Measurements from ENCODE around the gene TBC1D2.
"Not testable (repeated sequence)": the region's sequence is repeated elsewhere in the genome, so short reads cannot be mapped to it uniquely, and the experiment has no call there.

TBC1D2 gene

DNA sequence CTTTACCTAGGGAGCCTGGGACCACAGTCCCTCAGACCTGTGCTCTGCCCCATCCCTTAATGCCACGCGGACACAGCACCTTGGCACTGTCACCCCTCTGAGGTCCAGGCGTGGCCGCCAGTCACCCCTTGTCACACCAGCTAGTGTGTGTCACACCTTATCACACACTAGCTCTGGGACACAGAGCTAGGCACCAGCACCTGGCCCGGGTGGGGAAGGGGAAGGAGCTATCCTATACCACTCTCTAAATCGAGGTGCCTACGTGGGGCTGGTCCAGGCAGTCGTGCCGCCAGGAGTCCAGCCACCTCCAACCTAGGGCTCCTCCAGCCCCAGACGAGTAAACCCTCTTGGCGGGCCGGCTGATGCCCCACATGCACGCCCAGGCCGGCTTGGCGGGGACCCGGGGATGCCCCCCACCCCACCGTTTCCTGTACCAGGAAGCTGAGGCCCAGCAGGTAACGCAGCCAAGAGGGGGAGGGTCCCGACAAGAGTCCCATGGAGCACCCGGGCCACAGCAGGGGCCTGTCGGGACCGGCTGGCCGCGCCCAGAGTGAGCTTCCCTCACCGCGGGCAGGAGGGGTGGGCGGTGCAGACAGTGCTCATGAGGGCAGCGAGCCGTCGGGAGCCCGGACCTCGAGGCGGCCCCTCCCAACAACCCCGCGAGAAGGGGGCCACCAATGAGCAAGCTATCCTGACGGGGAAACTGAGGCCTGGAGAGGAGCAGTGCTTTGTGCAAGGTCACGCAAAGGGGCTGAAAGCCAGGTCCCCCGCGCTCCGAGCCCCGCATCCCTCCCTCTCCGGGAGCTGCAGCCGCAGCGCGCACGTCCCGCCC lies 63.6 kb downstream of the TBC1D2 start:
- in situ Hi-C loops (cut with MboI; ENCODE audit: low sequenced_read_pairs): no loop called here

DNA sequence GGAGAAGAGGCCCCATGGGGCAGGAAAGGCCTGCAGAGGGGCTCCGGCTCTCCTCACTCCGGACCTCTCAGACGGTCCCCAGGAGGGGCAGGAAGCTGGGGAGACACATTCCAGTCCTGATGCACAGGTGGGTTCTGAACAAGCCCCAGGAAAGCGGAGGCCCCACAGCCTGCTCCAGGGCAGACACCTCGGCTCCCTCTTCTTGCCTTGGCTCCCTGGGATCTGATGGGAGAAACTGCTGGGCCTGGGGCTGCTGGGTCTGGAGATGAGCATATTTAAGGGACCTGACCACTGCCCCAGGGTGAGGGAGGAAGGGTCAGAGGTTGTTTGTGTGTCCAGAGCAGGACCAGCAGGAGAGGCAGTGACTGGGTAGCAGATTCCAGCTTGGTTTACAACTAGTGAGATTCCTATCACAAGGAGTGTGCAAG lies 64.3 kb downstream of the TBC1D2 start:
- in situ Hi-C loops (cut with MboI; ENCODE audit: low sequenced_read_pairs): no loop called here

DNA sequence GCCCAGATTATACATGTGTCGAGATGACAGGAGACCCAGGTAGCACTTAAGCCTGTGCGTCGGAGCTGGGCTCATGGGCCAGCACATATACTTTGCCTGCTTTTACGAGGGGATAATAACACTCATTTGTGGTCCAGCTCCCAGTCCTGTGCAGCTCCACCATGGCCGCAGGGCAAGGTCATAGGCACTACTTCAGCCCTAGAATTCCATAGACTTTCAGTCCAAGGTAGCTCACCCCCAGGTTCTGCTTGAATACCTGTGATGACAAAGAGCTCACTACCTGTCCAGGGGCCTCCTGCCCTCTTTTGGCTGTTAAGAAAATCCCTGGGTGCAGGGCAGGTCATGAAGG lies 64.7 kb downstream of the TBC1D2 start:
- in situ Hi-C loops (cut with MboI; ENCODE audit: low sequenced_read_pairs): no loop called here

DNA sequence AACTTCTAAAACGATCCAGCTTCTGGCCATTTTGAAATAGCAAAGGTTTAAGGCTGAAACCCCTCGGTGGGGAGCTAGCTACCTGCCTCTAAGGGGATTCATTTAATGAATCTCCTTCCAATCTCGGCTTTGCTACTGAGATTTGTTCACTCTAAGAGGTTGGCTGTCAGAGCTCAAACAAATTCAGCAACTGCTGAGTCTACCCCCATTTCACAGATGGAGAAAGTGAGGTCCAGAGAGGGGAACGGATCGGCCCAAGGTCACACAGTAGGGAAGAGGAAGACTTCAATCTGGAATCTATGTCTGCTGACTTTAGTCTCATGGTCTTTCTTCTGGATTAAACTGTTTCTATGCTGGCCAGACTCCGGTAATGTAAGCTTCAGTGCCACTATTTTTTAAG lies 66.0 kb downstream of the TBC1D2 start:
- in situ Hi-C loops (cut with MboI; ENCODE audit: low sequenced_read_pairs): no loop called here

DNA sequence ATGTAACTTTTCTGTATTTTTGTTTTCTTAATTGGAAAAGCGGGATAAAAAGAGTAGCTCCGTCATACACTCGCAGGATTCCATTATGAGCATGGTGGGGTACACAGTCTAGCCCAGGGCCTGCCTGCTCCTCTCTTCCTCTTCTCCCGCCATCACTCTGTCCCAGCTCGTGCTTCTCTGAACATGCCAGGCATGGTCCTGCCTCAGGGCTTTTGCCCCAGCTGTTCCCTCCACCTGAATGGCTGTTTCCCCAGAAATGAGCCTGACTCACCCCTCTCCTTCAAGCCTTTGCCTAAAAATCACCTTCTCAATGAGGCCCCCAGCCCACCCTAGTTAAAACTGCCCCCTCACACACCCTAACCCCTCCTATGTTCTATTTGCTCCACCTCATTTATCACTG lies 67.5 kb downstream of the TBC1D2 start:
- in situ Hi-C loops (cut with MboI; ENCODE audit: low sequenced_read_pairs): no loop called here

DNA sequence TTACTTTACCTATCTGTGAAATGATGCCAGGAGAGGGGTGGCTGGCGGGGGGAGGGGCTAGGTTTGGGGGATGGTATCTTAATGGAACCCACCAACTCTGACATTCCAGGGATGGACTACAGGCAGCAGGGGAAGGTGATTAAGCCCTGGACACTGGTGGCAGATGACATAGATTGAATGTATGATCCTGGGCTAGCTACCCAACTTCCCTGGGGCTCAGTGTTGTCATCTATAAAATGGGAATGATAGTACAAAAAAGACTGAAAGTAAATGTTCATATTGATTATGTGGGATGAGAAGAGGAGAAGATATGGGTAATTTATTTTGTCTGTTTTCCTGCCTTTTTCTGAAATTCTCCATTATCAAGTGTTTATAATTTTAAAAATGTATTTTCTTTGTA lies 69.2 kb downstream of the TBC1D2 start:
- in situ Hi-C loops (cut with MboI; ENCODE audit: low sequenced_read_pairs): no loop called here

DNA sequence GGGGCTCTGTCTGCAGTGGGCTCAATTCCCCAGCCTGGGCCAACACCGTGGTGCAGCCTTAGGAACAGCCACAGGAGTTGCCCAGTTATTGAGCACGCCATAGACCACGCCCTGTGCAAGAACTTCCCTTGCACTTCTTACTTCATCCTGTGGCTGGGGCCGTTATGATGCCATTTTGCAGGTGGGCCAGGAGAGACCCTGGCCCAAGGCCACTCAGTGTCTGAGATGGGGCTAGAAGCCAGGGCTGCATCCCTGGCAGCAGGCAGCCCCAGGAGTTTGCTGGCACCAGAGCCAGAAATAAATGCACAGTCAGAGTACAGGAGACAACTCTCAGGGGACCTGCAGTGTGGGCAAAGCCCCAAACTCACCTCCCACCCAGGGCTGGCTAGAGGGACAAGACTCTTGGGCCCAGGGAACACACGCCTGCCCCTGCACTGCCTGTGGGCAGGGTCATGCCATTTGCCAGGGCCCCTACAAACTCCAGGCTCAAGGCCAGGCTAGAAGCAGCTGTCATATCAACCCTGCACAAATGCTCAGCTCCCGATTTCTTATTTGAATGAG lies 69.8 kb downstream of the TBC1D2 start:
- in situ Hi-C loops (cut with MboI; ENCODE audit: low sequenced_read_pairs): no loop called here

DNA sequence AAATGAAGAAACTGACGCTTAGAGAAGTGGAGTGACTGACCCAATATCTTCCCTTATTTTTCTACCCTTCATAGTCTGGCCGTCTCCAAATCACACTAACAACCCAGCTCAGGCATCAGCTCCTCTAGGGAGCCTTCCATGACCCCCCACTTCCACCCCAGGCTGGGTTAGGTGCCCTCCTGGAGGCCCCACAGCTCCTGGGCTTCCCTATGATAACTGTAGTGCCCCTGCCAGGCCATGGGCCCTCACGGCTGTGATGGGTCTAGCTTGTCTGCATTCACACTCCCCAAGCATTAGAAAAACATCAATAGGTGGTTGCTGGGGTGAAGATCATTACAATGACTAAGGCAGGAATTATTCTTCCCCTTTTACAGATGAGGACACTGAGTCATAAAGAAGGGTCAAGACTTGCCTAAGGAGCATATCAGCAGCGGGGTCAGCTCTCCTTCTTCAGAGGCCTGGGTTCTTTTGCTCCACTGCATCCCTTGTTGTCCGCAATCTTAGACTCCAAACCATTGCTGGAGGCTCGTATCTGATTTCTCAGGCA lies 70.4 kb downstream of the TBC1D2 start:
- in situ Hi-C loops (cut with MboI; ENCODE audit: low sequenced_read_pairs): no loop called here

DNA sequence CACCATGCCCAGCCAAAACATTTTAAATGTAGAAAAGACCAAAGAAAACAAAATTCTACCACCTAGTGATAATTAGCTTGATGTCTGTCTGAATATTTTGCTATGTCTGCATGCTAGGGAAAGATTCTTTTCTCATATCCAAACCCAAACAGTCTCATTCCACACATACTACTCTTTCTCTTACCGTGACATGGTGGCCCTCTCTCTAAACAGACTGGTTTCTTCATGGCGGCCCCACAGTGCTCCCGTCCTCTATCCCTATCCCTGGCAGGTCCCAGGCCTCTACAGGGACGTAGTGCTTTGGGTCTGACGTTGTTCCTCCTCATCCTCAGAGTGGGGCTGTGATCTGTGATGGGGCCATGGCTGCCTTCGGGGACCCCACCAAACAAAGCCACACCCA lies 71.1 kb downstream of the TBC1D2 start:
- in situ Hi-C loops (cut with MboI; ENCODE audit: low sequenced_read_pairs): no loop called here

DNA sequence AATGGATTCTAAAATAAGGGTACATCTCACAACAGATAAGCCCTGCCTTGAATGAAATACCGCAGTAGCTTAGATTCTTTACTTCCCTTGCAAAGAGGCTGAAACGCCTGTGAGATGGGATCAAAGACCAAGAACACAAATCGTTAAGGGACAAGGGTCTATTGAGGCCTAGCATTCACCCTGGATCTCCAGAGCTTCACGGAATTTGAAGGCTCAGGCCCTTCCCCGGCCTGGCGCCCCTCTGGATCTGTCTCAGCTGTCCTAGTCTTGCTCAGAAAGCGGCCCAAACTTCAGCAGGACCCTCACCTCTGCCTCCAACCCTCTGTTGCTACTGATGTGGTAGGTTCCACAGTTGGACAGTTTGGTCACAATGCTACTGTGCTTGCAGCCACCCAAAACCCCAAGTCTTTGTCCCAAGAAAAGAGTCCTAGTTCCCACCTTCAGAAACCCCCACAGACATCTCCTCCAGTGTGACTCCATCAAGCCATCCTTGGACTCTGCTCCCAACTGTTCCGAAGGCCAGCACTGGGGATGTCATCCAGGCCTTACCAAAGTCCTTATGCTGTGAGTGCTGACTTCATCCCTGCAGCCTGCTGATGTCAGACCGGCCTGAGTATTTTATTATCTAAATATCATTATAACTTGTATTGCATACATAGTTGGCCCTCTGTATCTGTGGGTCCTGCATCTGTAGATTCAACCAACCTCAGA lies 72.4 kb downstream of the TBC1D2 start:
- in situ Hi-C loops (cut with MboI; ENCODE audit: low sequenced_read_pairs): no loop called here

DNA sequence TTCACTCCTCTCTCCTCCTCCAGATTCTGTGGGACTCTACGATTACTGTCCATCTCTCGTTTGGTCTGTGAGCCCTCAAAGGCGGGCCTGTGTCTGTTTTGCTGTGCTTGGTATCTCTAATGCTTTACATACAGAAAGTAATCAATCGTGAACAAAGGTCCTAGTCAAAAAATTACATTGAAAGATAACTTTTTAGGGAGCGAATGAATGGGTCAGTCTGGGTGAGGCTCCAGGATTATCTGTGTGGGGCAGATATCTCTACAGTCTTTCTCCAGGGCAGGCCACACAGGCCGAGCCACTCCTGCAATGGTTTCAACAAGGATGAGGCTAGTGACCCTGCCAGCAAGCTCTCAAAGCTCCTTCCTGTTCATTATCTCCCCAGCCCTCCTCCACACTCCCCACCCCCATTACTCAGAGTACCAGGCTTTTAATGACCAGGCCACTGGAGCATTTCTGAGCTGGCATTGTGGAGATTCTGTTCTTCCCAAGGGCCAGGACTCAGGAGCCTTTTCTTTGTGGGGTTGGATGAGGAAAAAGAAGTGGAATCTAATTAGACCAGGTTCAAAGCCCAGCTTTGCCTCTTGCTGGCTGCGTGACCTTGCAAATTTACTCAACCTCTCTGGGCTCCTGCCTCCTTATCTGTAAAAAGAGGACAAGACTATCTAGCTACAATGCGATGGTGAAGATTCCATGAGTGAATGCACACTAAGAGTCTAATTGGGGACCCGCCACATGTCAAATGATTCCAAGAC lies 73.2 kb downstream of the TBC1D2 start:
- in situ Hi-C loops (cut with MboI; ENCODE audit: low sequenced_read_pairs): no loop called here

DNA sequence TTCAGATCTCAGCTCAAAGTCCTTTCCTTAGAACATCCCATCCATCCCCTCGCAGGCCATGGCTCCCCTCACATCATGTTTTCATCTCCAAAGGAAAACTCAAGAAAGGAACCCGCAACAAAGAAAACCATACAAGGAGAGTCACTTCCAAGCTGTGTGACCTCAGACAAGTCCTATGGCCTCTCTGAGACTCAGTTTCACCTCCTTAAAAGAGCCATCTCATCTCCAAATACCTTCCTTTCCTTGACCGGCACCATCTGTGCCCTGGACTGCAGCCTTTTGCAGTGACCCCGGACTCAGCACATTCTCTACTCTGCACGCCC lies 73.7 kb downstream of the TBC1D2 start:
- in situ Hi-C loops (cut with MboI; ENCODE audit: low sequenced_read_pairs): no loop called here

DNA sequence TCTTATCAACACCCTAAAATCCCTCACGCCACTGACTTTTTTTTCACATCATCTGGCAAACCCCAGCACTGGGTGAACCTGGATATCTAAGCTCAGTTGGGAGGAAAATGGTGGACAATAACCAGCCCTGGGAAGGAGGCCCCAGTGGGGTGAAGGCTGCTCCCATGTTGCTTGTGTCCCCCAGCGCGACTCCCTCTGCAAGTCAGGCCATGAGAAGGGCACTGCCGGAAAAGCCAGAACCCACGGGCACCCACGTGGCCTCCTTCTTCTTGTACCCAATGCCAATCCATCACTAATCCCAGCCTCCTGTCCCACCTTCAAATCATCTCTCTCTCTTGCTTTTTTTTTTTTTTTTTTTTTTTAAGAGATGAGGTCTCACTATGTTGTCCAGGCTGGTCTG lies 74.5 kb downstream of the TBC1D2 start:
- in situ Hi-C loops (cut with MboI; ENCODE audit: low sequenced_read_pairs): no loop called here

DNA sequence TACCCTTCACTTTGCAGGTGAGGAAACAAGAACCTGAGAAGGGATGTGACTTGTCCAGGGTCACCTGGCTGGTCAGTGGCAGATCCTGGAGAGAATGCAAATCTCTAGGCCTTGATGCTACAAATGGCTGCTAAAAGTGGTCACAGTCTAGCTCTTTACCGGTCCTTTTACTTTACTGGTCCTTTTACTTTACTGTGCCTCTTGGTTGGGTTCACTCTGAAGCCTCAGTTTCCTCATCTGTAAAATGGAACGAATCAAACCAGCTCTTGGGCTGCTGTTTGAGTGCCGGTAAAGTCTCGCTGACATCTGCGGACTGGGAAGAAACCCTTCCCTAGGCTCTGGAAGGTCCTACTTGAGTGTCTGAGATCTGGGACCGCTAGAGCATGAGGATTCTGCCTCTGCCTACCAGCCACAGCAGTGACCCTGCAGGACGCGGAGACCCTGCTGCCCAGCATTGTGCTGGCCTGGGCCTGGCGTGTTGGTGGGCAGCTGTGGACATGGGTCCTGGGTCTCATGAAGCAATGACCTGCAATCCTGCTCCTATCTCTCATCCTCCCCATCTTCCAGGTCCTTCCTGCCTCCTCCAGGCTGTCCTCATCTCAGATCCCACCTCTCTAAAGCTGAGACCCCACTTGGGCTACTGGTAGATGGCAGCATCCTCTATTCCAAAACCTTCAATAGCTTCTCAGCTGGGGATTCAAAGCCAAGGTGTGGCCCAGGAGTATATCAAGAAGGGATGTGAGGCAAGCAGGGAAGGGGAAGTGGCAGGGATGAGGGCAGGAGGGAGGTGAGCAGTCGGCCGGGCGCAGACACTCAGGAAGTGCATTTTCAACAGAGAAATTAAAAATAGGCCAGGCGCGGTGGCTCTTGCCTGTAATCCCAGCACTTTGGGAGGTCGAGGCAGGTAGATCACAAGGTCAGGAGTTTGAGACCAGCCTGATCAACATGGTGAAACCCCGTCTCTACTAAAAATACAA lies 76.3 kb downstream of the TBC1D2 start:
- in situ Hi-C loops (cut with MboI; ENCODE audit: low sequenced_read_pairs): no loop called here

DNA sequence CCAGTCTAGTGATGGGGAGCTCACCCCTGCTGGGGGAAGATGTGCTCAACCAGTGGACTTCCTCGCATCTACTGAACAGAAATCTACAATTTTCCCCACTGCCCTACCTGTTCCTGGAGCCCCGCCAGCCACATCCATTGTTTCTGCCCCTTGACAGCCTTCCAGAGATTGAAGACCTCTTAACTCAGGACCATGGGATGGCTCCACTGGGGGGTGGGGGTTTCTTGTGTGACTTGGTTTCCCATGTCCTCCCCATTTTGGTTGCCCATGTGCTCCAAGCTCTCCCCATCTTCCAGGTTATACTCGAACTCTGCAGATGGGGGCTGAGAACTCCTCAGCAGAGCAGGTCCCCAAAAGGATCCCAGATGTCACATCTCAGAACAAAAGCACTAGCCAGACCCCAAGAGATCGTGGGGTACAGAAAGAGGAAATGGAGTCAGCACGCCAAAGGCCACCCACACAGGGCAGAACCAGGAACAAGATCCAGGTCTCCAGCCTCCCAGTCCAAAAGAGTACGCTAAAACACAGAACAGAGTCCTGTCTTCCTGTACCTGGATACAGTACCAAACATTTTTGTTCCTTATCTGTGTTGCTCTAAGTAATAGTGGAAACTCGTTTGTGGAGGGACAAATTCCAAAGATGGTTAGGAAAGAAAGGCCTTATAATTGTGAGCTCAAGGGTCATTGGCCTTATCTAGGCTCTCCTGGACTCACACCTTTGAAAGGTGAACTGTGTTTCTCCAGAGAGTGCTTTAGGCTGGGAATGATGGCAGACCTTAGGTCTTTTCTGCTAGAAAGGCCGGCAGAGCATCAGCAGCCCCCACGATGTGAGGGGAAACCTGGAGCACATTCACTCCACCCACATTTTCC lies 78.8 kb downstream of the TBC1D2 start:
- in situ Hi-C loops (cut with MboI; ENCODE audit: low sequenced_read_pairs): no loop called here

DNA sequence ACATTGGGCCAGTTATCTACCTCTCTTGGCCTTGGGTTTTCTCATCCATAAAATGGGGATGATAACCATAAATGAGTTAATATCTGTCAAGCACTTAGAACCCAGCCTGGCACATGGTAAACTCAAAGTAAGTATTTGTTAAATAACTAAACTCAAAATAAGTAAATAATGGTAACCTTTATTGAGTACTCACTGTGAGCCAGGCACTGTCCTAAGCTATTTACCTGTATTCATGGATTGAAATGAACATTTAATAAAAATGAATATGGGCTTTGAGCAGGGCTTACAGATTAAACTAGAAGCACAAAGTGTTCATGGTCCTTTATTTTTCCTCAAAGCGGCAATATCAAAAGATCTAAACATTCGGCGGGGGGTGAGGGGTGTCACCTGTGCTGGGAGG lies 79.7 kb downstream of the TBC1D2 start:
- in situ Hi-C loops (cut with MboI; ENCODE audit: low sequenced_read_pairs): no loop called here

DNA sequence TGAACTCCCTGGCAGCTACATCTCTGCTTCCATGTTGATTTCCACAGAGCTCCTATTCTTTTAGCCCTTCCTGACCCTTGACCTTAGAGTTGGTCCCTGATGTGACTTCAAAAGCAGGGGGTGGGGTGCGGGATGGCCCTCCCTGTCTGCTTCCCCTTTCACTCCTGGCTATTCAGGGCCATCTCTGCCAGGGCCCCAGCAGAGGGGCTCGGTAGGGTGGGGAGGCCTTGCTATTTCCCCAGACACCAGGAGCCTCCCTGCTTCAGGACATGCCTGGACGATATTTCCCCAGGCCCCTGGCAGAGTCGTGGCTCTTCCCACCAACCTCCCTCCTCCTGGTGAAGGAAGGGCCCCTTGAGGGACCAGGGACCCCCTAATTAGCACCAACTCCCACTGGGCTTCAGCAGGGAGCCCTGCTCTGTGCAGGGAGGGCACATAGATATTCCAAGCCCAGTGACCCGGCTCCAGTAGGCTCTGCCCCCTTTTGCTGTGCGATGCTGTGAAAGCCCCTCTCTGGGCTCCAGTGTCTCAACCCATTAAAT lies 80.3 kb downstream of the TBC1D2 start:
- in situ Hi-C loops (cut with MboI; ENCODE audit: low sequenced_read_pairs): no loop called here

DNA sequence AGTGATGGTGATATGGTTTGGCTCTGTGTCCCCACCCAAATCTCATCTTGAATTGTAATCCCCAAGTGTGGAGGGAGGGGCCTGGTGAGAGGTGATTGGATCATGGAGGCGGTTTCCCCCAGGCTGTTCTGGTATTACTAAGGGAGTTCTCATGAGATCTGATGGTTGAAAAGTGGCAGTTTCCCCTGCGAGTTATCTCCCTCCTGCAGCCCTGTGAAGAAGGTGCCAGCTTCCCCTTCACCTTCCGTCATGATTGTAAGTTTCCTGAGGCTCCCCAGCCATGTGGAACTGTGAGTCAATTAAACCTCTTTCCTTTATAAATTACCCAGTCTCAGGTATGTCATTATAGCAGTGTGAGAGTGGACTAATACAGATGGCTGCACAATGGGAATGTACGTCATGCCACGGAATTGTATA lies 80.9 kb downstream of the TBC1D2 start:
- in situ Hi-C loops (cut with MboI; ENCODE audit: low sequenced_read_pairs): not testable (repeated sequence)

DNA sequence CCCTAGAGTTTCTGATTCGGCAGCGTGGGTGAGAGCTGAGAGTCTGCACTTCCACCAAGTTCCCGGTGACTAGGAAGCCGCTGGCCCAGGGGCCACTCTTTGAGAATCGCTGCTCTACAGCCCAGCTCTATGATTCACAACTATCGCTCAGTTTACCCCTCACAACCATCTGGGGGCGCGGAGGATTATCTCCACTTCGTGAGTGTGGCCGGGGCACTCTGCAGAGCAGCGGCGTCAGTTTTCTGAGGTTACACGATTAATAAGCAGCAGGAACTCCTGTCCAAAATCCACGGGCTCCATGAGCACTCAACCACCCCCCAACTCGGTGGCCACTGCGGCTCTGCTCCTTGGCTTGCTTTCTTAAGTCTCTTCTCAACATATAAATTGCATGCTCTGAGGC lies 82.3 kb downstream of the TBC1D2 start:
- in situ Hi-C loops (cut with MboI; ENCODE audit: low sequenced_read_pairs): no loop called here

Measured in hTERT RPE-1 (cell line).